Measurements from ENCODE around the gene TBX4.
"Not testable (repeated sequence)": the region's sequence is repeated elsewhere in the genome, so short reads cannot be mapped to it uniquely, and the experiment has no call there.

The TBX4 gene

DNA sequence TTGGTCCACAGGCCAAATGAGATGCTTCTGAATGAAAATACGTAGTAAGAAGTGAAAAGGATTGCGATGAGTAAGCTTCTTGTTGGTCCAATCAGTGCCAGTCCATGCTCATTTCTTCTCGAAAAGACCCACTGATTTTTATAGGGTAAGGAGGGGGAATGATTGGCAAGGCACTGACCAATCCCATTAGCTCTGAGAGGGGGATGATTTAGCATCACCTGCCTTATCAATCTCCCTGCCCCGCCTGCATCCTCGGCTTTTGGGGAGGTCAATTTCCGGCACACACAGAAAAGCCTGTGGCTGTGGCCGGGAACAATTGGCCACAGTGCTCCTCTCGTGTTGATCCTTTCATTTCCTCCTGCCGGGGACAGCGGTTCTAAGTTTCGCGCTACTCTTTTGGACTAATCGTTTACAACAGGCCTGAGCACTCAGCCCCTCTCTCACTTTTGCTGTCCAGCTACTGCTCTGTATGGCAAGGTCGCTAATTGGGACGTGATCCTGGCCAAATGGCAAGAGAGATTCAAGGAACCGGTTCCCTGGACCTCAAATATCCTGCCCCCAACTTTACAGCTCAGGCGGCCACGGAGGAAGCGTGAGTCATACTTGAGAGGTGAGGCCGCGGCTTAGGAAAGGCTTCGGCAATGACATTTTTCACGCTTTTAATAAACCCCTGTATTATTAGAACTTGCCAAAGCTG, 43.1 kb downstream of the TBX4 start:
- Mint-ChIP-seq H3K27ac (no peak overlapping the region), H3K4me3 (no peak overlapping the region)

GRCh38 chr17:61496174-61496956, 44.1 kb downstream of the TBX4 start:
- Mint-ChIP-seq H3K36me3 (ENCODE audit: low read depth) (no peaks in the 10 kb centered on the region), H3K4me3 (no peak overlapping the region), H3K27ac (no peak overlapping the region), H3K4me1 (ENCODE audit: low read depth) (no peaks in the 10 kb centered on the region), H3K27me3 (peaks cover 10% of the 10 kb centered on the region), H3K9me3 (no peaks in the 10 kb centered on the region)

More for the DNA sequence above, 43.1 kb downstream of the TBX4 start:
- no peaks in the 10 kb centered on the region for H3K4me1 Mint-ChIP-seq (ENCODE audit: low read depth)
- H3K27me3 Mint-ChIP-seq = peaks cover 10% of the 10 kb centered on the region
- H3K9me3 Mint-ChIP-seq = no peaks in the 10 kb centered on the region
- no peaks in the 10 kb centered on the region for H3K36me3 Mint-ChIP-seq (ENCODE audit: low read depth)

- no peaks in the 10 kb centered on the region for H3K36me3 Mint-ChIP-seq (ENCODE audit: low read depth)
- H3K27ac Mint-ChIP-seq = no peak overlapping the region
- H3K4me1 Mint-ChIP-seq (ENCODE audit: low read depth) = no peaks in the 10 kb centered on the region
Measured at GRCh38 chr17:61496957-61497653, 44.9 kb downstream of the TBX4 start.

DNA sequence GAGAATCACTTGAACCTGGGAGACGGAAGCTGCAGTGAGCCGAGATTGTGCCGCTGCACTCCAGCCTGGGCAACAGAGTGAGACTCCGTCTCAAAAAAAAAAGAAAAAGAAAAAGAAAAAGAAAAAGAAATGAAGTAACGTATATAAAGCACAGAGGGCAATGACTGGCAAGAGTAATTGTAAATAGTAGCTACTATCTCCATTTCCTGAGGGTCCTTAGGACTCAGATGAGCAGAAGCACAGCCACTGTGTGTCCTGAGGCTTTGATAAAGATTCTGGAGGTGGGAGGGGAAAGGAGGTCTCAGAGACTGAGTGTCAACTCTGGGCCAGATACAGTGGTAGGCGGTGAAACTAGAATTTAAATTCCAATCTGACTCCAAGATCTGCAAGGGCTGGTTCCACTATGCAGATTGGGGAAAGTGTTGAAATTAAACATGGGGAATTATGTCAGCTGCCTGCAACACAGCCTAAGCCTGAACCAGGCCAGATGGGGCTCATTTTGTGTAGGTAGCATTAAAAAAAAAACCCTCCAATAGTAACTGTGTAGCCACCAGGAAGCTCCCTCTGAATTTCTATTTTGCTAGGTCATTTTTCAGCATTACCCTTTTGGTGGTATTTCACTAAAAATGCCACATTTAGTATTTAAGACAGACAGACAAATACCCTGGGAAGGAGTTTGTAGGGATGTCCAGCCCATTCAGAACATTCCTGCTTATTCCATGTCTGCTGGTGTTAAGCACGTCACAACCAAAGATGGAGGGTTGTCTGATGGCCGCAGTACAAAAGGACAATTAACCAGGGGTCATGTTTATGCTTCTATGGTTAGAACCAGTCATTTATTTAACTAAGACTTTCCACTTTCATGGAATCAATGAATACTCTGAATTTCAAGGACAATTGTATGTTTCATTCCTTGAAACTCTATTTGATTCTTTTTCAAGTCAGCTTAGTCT, 46.1 kb downstream of the TBX4 start:
- no peaks in the 10 kb centered on the region for H3K9me3 Mint-ChIP-seq
- peaks cover 14% of the 10 kb centered on the region for H3K27me3 Mint-ChIP-seq
- H3K27ac Mint-ChIP-seq = no peak overlapping the region
- no peak overlapping the region for H3K4me3 Mint-ChIP-seq
- no peaks in the 10 kb centered on the region for H3K36me3 Mint-ChIP-seq (ENCODE audit: low read depth)
- no peaks in the 10 kb centered on the region for H3K4me1 Mint-ChIP-seq (ENCODE audit: low read depth)

More at GRCh38 chr17:61496957-61497653, 44.9 kb downstream of the TBX4 start:
- H3K4me3 Mint-ChIP-seq = no peak overlapping the region
- H3K27me3 Mint-ChIP-seq = peaks cover 13% of the 10 kb centered on the region
- H3K9me3 Mint-ChIP-seq = no peaks in the 10 kb centered on the region

DNA sequence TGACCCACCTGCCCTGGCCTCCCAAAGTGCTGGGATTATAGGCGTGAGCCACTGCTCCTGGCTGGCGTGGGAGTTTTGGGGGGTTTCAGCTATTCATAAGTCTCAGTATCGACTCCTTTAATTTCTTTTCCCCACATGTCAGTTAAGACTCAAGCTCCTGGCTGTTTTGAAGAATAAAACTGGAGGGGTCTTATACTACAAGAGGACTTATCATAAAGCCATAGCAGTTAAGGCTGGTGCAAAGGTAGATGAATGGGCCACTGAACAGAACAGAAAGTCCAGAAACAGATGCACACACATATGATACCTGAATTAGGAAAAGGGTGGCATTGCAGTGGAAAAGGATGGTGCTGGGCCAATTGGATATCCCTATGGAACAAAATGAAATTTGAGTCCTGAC, 47.4 kb downstream of the TBX4 start:
- Mint-ChIP-seq H3K27me3 (peaks cover 15% of the 10 kb centered on the region), H3K36me3 (ENCODE audit: low read depth) (no peaks in the 10 kb centered on the region), H3K9me3 (no peaks in the 10 kb centered on the region), H3K4me3 (no peak overlapping the region), H3K4me1 (ENCODE audit: low read depth) (no peaks in the 10 kb centered on the region), H3K27ac (no peak overlapping the region)

- H3K4me1 Mint-ChIP-seq (ENCODE audit: low read depth) = no peaks in the 10 kb centered on the region
- no peaks in the 10 kb centered on the region for H3K9me3 Mint-ChIP-seq
- H3K4me3 Mint-ChIP-seq = no peak overlapping the region
- peaks cover 21% of the 10 kb centered on the region for H3K27me3 Mint-ChIP-seq
- H3K36me3 Mint-ChIP-seq (ENCODE audit: low read depth) = no peaks in the 10 kb centered on the region
- no peak overlapping the region for H3K27ac Mint-ChIP-seq
Measured at GRCh38 chr17:61500287-61500686, 48.1 kb downstream of the TBX4 start.

GRCh38 chr17:61502292-61502691, 50.1 kb downstream of the TBX4 start:
- Mint-ChIP-seq H3K27me3 (peaks cover 28% of the 10 kb centered on the region), H3K36me3 (ENCODE audit: low read depth) (no peaks in the 10 kb centered on the region)

DNA sequence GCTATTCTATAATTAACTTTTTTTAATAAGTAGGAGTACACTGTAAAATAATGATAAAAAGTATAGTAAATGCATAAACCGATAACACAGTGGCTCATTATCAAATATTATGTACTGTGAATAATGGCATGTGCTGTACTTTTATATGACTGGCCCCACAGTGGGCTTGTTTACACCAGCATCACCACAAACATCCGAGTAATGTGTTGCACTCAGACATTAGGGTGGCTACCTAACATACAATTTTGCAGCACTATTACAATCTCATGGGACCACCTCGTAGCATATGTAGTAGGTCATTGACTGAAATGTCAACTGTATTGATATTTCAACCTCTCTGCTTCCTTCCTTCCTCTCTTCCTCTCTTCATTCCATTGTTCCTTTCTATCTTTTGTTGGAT, 51.7 kb downstream of the TBX4 start:
- no peaks in the 10 kb centered on the region for H3K4me1 Mint-ChIP-seq (ENCODE audit: low read depth)
- no peaks in the 10 kb centered on the region for H3K36me3 Mint-ChIP-seq (ENCODE audit: low read depth)
- H3K27me3 Mint-ChIP-seq = peaks cover 32% of the 10 kb centered on the region
- no peak overlapping the region for H3K27ac Mint-ChIP-seq
- no peak overlapping the region for H3K4me3 Mint-ChIP-seq
- no peaks in the 10 kb centered on the region for H3K9me3 Mint-ChIP-seq

More at GRCh38 chr17:61502292-61502691, 50.1 kb downstream of the TBX4 start:
- no peak overlapping the region for H3K4me3 Mint-ChIP-seq
- no peaks in the 10 kb centered on the region for H3K9me3 Mint-ChIP-seq
- H3K4me1 Mint-ChIP-seq (ENCODE audit: low read depth) = no peaks in the 10 kb centered on the region
- H3K27ac Mint-ChIP-seq = no peak overlapping the region

- no peaks in the 10 kb centered on the region for H3K9me3 Mint-ChIP-seq
- H3K4me3 Mint-ChIP-seq = no peak overlapping the region
- no peaks in the 10 kb centered on the region for H3K4me1 Mint-ChIP-seq (ENCODE audit: low read depth)
- H3K27me3 Mint-ChIP-seq = peaks cover 35% of the 10 kb centered on the region
- H3K27ac Mint-ChIP-seq = no peak overlapping the region
- H3K36me3 Mint-ChIP-seq (ENCODE audit: low read depth) = no peaks in the 10 kb centered on the region
Measured at GRCh38 chr17:61504697-61505096, 52.5 kb downstream of the TBX4 start.

DNA sequence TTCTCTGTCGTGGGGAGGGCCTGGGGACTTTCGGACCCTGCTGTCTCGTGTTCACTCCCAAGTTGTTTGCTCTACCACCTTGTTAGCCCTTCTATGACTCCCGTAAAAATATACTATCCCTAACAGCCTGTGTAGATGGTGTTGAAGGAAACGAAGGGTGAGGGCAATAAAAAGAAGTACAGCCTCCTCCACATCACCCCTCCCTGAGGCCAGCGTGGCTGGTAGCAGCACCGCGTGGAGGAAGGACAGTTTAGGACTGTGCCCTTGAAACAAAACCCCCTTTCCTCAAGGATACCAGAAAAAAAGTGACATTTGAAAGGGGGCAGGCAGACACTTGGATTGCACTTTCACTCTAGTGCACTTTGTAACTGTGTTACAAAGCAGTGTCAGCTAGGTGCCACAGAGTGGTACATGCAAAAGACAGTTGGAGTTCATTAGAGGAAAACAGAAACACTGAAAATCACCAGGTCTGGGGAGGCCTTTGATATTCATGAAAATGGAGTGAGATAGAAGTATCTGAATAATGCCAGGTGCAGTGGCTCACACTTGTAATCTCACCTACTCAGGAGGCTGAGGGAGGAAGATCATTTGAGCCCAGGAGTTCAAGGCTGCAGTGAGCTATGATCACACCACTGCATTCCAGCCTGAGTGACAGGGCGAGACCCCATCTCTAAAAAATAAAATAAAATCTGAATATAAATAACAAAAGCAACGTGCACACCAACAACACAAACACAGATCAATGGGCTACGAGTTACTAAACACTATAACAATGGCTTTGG, 53.8 kb downstream of the TBX4 start:
- H3K4me1 Mint-ChIP-seq (ENCODE audit: low read depth) = no peaks in the 10 kb centered on the region
- H3K9me3 Mint-ChIP-seq = no peaks in the 10 kb centered on the region
- no peaks in the 10 kb centered on the region for H3K36me3 Mint-ChIP-seq (ENCODE audit: low read depth)
- no peak overlapping the region for H3K27ac Mint-ChIP-seq
- no peak overlapping the region for H3K4me3 Mint-ChIP-seq
- peaks cover 37% of the 10 kb centered on the region for H3K27me3 Mint-ChIP-seq

DNA sequence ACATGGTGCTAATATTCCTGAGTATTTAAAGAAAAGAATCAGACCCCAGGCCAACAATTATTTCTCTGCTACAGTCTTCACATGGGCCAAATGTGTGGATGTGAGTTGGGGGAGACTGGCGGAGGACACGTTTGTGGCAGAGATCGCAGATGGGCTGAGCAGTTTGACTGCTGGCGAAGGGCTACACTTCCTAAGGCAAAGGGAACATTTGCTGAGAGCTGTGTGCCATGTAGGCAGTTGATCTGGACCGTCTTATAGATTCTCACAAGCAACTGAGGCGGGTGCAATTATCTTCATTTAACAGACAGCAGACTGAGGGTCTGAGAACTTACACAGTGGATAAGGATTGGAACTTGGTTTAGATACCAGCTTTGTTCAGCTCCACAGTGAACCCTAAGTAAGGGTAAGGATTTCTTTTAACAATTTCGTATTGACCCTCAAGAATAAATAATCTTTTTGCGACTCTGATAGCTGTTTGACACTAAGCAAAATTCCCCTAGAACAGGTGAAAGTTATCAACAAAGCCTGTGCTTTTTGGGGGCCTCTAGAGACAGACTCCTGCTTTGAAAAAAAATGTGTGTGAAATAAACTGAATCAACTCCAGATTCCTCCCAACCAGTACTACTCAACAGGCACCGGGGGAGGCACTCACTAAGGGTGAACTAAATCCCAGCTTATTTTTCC, 55.3 kb downstream of the TBX4 start:
- peaks cover 36% of the 10 kb centered on the region for H3K27me3 Mint-ChIP-seq
- no peaks in the 10 kb centered on the region for H3K4me1 Mint-ChIP-seq (ENCODE audit: low read depth)
- no peaks in the 10 kb centered on the region for H3K9me3 Mint-ChIP-seq
- no peak overlapping the region for H3K4me3 Mint-ChIP-seq
- no peaks in the 10 kb centered on the region for H3K36me3 Mint-ChIP-seq (ENCODE audit: low read depth)
- no peak overlapping the region for H3K27ac Mint-ChIP-seq

GRCh38 chr17:61508912-61509311, 56.7 kb downstream of the TBX4 start:
- Mint-ChIP-seq H3K4me3 (no peak overlapping the region), H3K4me1 (ENCODE audit: low read depth) (no peaks in the 10 kb centered on the region), H3K27ac (no peak overlapping the region), H3K9me3 (no peaks in the 10 kb centered on the region), H3K27me3 (peaks cover 38% of the 10 kb centered on the region), H3K36me3 (ENCODE audit: low read depth) (no peaks in the 10 kb centered on the region)

GRCh38 chr17:61509454-61509853, 57.2 kb downstream of the TBX4 start:
- H3K4me3 Mint-ChIP-seq; H3K36me3 Mint-ChIP-seq (ENCODE audit: low read depth); H3K4me1 Mint-ChIP-seq (ENCODE audit: low read depth); H3K27ac Mint-ChIP-seq; H3K9me3 Mint-ChIP-seq: not testable (repeated sequence)
- peaks cover 38% of the 10 kb centered on the region for H3K27me3 Mint-ChIP-seq

All from stimulated activated naive CD8-positive, alpha-beta T cell treated with anti-CD3 and anti-CD28 coated beads, Interleukin-15, Interleukin-2, amounts not matched to agents 100 ng/mL and 50 ng/mL, for 24 hours (primary cell).